HCT116 (cell line): ENCODE data around the gene USP32. TPM values are rescaled to one million over a fixed set of nuclear protein-coding genes. Genes with fewer than 3 reads are reported as not detected.

ENCODE experiments used
- ATAC-seq: fragments of 200-7000 bp; cut with Tn5 transposase; 2 replicates; pipeline ENCODE4 v1.9.1; 2020; ENCODE audit warnings: mild to moderate bottlenecking, moderate library complexity
- BruUV-seq: library from RNA; stranded (reverse); fragments of 400-500 nt; replicated peaks from 2 replicates; lab custom pipeline; 2021; lab: Mats Ljungman, UMichigan
- CTCF ChIA-PET: fragments of 300-600 bp; sonication (Branson Sonifier 250); formaldehyde crosslinking; loops from one replicate; lab custom pipeline; 2021; ENCODE audit warnings: antibody characterized with exemption; lab: Charles Lee
- POLR2A ChIA-PET: fragments of 300-600, 350-600 bp; sonication (Branson Sonifier 250); formaldehyde crosslinking; loops from one replicate; lab custom pipeline; 2021; ENCODE audit warnings: antibody characterized with exemption; lab: Charles Lee
- RAD21 ChIA-PET, 2 experiments: fragments of 300-600 bp; sonication (Branson Sonifier 250); formaldehyde crosslinking; loops; one replicate each; lab custom pipeline; 2023; ENCODE audit warnings: low total read pairs in 2 of 2; ENCODE audit not compliant: uncharacterized antibody in 2 of 2, unreplicated experiment in 2 of 2, low non-redundant PET in 1 of 2; lab: Charles Lee
- DNase-seq: peaks from one replicate; pipeline ENCODE4 v3.0.0-alpha.2; 2010; ENCODE audit warnings: low read depth, low spot score
- H2AFZ ChIP-seq: fragments of 200-600 bp; shearing (Covaris generic), sonication (generic); 2 replicates; pipeline ENCODE4 v1.6.1; 2017; ENCODE audit warnings: low read depth, mixed run types, mixed read lengths, antibody characterized with exemption, low read length; ENCODE audit not compliant: poor library complexity, severe bottlenecking
- H3K27ac ChIP-seq: 2 replicates; pipeline ENCODE4 v1.5.1; 2012; ENCODE audit warnings: low read depth, low read length
- H3K27me3 ChIP-seq: fragments of 200-600 bp; sonication (generic); 2 replicates; pipeline ENCODE4 v1.6.1; 2016; ENCODE audit warnings: mixed run types, low read length, mixed read lengths; ENCODE audit not compliant: insufficient read depth
- H3K36me3 ChIP-seq, 2 experiments: fragments of 200-500 bp in 1 of 2; fragments of 200-600 bp in 1 of 2; sonication (Bioruptor generic) in 1 of 2; sonication (generic) in 1 of 2; 2 replicates each; pipeline versions ENCODE4 v1.5.1 to v1.6.1; 2014 to 2016; ENCODE audit warnings: low read length in 2 of 2, inconsistent platforms in 1 of 2, mixed read lengths in 1 of 2, mixed run types in 1 of 2; ENCODE audit not compliant: insufficient read depth in 2 of 2, control insufficient read depth in 1 of 2
- H3K4me1 ChIP-seq, 2 experiments: fragments of 200-600 bp in 1 of 2; sonication (generic) in 1 of 2; 2 replicates each; pipeline versions ENCODE4 v1.5.1 to v1.6.1; 2012 to 2017; ENCODE audit warnings: low read length in 2 of 2, inconsistent platforms in 1 of 2, mild to moderate bottlenecking in 1 of 2, mixed read lengths in 1 of 2, mixed run types in 1 of 2, moderate library complexity in 1 of 2; ENCODE audit not compliant: insufficient read depth in 2 of 2, control insufficient read depth in 1 of 2
- H3K4me2 ChIP-seq: fragments of 200-600 bp; sonication (generic); 2 replicates; pipeline ENCODE4 v1.6.1; 2017; ENCODE audit warnings: mixed run types, low read length, mixed read lengths
- H3K4me3 ChIP-seq, 2 experiments: fragments of 200-600 bp in 1 of 2; sonication (generic) in 1 of 2; replicated peaks in 1 of 2; 2 replicates each; pipeline ENCODE4 v1.5.1; 2011 to 2016; ENCODE audit warnings: low read length in 2 of 2, control low read depth in 1 of 2, low read depth in 1 of 2, mild to moderate bottlenecking in 1 of 2, mixed read lengths in 1 of 2, mixed run types in 1 of 2
- H3K79me2 ChIP-seq: fragments of 200-600 bp; sonication (generic); 2 replicates; pipeline ENCODE4 v1.6.1; 2017; ENCODE audit warnings: mild to moderate bottlenecking, mixed run types, low read length, moderate library complexity, mixed read lengths; ENCODE audit not compliant: insufficient read depth
- H3K9ac ChIP-seq: fragments of 200-600 bp; sonication (generic); 2 replicates; pipeline ENCODE4 v1.6.1; 2016; ENCODE audit warnings: low read length, mixed read lengths
- H3K9me2 ChIP-seq: fragments of 200-600 bp; sonication (generic), shearing (Covaris generic); 2 replicates; pipeline ENCODE4 v1.6.1; 2017; ENCODE audit warnings: mixed run types, mild to moderate bottlenecking, moderate library complexity; ENCODE audit not compliant: insufficient read depth
- H3K9me3 ChIP-seq, 2 experiments: fragments of 200-500 bp in 1 of 2; fragments of 200-600 bp in 1 of 2; sonication (Bioruptor generic) in 1 of 2; sonication (generic) in 1 of 2; 2 replicates each; pipeline ENCODE4 v1.6.1; 2014 to 2017; ENCODE audit warnings: low read length in 2 of 2, mixed read lengths in 2 of 2, inconsistent platforms in 1 of 2, low read depth in 1 of 2, mild to moderate bottlenecking in 1 of 2, mixed run types in 1 of 2, moderate library complexity in 1 of 2; ENCODE audit not compliant: control insufficient read depth in 1 of 2, insufficient read depth in 1 of 2
- H4K20me1 ChIP-seq: fragments of 200-600 bp; sonication (generic), shearing (Covaris generic); 2 replicates; pipeline ENCODE4 v1.6.1; 2017; ENCODE audit warnings: mixed run types, mild to moderate bottlenecking, moderate library complexity; ENCODE audit not compliant: insufficient read depth
- ATF3 ChIP-seq: IDR thresholded peaks from 2 replicates; pipeline ENCODE4 v1.6.1; 2012
- CBX3 ChIP-seq: IDR thresholded peaks from 2 replicates; pipeline ENCODE4 v1.6.1; 2012; ENCODE audit warnings: low read depth
- CEBPB ChIP-seq: IDR thresholded peaks from 2 replicates; pipeline ENCODE4 v1.6.1; 2012; ENCODE audit warnings: low read depth
- EGR1 ChIP-seq: IDR thresholded peaks from 2 replicates; pipeline ENCODE4 v1.6.1; 2012; ENCODE audit warnings: low read depth
- EZH2 ChIP-seq: fragments of 200-600 bp; sonication (generic); IDR thresholded peaks from 2 replicates; pipeline ENCODE4 v1.6.1; 2017; ENCODE audit warnings: antibody characterized with exemption, mixed run types
- FOSL1 ChIP-seq: IDR thresholded peaks from 2 replicates; pipeline ENCODE4 v1.6.1; 2012; ENCODE audit warnings: low read depth
- JUND ChIP-seq: IDR thresholded peaks from 2 replicates; pipeline ENCODE4 v1.6.1; 2012
- MAX ChIP-seq: IDR thresholded peaks from 2 replicates; pipeline ENCODE4 v1.6.1; 2012
- POLR2A ChIP-seq: IDR thresholded peaks from 2 replicates; pipeline ENCODE4 v1.7.0; 2011; ENCODE audit warnings: borderline replicate concordance; ENCODE audit not compliant: insufficient read depth, insufficient read length; ENCODE audit errors: extremely low read depth
- POLR2AphosphoS5 ChIP-seq: IDR thresholded peaks from 2 replicates; pipeline ENCODE4 v1.6.1; 2011; ENCODE audit warnings: mild to moderate bottlenecking, low read depth, low read length, moderate library complexity
- RAD21 ChIP-seq: IDR thresholded peaks from 2 replicates; pipeline ENCODE4 v1.6.1; 2012; ENCODE audit warnings: low read depth, mild to moderate bottlenecking
- SIN3A ChIP-seq: IDR thresholded peaks from 2 replicates; pipeline ENCODE4 v1.6.1; 2012; ENCODE audit warnings: low read depth
- SP1 ChIP-seq: IDR thresholded peaks from 2 replicates; pipeline ENCODE4 v1.6.1; 2012; ENCODE audit warnings: low read depth
- SRF ChIP-seq: IDR thresholded peaks from 2 replicates; pipeline ENCODE4 v1.6.1; 2012; ENCODE audit warnings: low read depth
- TCF7L2 ChIP-seq: IDR thresholded peaks from 2 replicates; pipeline ENCODE4 v1.7.0; 2011; ENCODE audit warnings: borderline replicate concordance, inconsistent platforms; ENCODE audit not compliant: insufficient read depth, insufficient read length; ENCODE audit errors: extremely low read depth
- YY1 ChIP-seq: IDR thresholded peaks from 2 replicates; pipeline ENCODE4 v1.6.1; 2011; ENCODE audit warnings: low read length, low read depth, moderate library complexity, mild to moderate bottlenecking; ENCODE audit not compliant: insufficient replicate concordance; ENCODE audit errors: extremely low read depth
- ZNF274 ChIP-seq: fragments of 200-500 bp; sonication (Bioruptor generic); IDR thresholded peaks from 2 replicates; pipeline ENCODE4 v1.6.1; 2014; ENCODE audit warnings: mild to moderate bottlenecking, low read depth, low read length, inconsistent platforms
- intact Hi-C: fragments of 100-400 bp; cut with micrococcal nuclease; formaldehyde crosslinking; loops from 2 replicates; pipeline ENCODE4 v1.10.0; 2022
- total RNA-seq: library from RNA; stranded (reverse); gene quantifications from one replicate; pipeline ENCODE4 v1.2.1, GENCODE V29; 2021; ENCODE audit not compliant: unreplicated experiment
- TF ChIP-seq, protein P1 (sequence below): IDR thresholded peaks from 2 replicates; pipeline ENCODE4 v1.6.1; 2012; ENCODE audit warnings: low read depth
- TF ChIP-seq, protein P2 (sequence below), 3 experiments: fragments of 200-600 bp in 1 of 3; sonication (generic) in 1 of 3; IDR thresholded peaks in 2 of 3; conservative IDR thresholded peaks in 1 of 3; 2 replicates each; pipeline ENCODE4 v1.5.1; 2012 to 2017; ENCODE audit warnings: low read depth in 2 of 3, low read length in 2 of 3, antibody characterized with exemption in 1 of 3, borderline replicate concordance in 1 of 3, control low read depth in 1 of 3, mild to moderate bottlenecking in 1 of 3, mixed read lengths in 1 of 3, mixed run types in 1 of 3, moderate library complexity in 1 of 3; ENCODE audit not compliant: insufficient read depth in 1 of 3

USP32 gene
- total RNA-seq, 1 experiment from 2014 or later = 67.0 TPM

GRCh38 chr17:60352071-60352470 is 39.9 kb downstream of the USP32 start (continued):
- TF ChIP-seq MAX = no peak
- TF ChIP-seq SIN3A = no peak
- TF ChIP-seq CBX3 = no peak
- no peak for TF ChIP-seq JUND

DNA sequence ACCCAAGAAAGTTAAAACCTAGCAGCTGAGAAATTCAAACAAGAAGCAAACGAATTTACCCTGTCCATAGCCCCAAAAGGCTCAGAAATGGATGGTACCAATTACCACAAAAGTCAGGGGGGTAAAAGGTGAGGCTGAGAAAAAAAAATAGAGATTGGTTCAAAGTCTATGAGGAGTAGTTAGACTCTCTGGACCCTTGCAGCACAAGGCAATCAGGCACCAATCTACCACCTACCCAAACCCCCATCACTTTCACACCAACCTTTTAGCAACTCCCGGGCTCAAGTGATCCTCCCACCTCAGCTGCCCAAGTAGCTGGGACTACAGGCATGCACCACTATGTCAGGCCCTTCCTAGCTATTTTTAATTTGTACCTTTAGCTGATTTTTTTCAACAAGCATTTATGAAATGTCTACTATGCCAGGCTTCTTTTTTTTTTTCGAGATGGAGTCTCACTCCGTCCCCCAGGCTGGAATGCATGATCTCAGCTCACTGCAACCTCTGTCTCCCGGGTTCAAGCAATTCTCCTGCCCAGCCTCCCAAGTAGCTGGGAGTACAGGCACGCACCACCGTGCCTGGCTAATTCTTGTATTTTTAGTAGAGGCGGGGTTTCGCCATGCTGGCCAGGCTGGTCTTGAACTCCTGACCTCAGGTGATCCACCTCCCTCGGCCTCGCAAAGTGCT is 40.8 kb downstream of the USP32 start:
- Histone ChIP-seq H4K20me1 (no peaks in the 10 kb centered on the region), H3K9ac (no peak overlapping the region), H3K4me1 (no peaks in the 10 kb centered on the region), H3K27me3 (no peaks in the 10 kb centered on the region), H3K27ac (no peak overlapping the region), H3K4me2 (no peak overlapping the region), H3K36me3 (no peaks in the 10 kb centered on the region), H2AFZ (no peak overlapping the region), H3K9me3 (no peaks in the 10 kb centered on the region), H3K4me3 (no peak overlapping the region), H3K79me2 (peaks cover 20% of the 10 kb centered on the region), H3K9me2 (no peaks in the 10 kb centered on the region)
- intact Hi-C loops = no loop called here
- ATAC-seq = no peak
- DNase-seq = no peak
- TF ChIP-seq RAD21 (no peak), SIN3A (no peak), POLR2AphosphoS5 (no peak), SP1 (no peak), ZNF274 (no peak), MAX (no peak), TCF7L2 (no peak), YY1 (no peak), JUND (no peak), EZH2 (no peak), CEBPB (no peak), ATF3 (no peak), FOSL1 (no peak), EGR1 (no peak), CBX3 (no peak), POLR2A (no peak), SRF (no peak)
- TF ChIP-seq, protein P1, sequence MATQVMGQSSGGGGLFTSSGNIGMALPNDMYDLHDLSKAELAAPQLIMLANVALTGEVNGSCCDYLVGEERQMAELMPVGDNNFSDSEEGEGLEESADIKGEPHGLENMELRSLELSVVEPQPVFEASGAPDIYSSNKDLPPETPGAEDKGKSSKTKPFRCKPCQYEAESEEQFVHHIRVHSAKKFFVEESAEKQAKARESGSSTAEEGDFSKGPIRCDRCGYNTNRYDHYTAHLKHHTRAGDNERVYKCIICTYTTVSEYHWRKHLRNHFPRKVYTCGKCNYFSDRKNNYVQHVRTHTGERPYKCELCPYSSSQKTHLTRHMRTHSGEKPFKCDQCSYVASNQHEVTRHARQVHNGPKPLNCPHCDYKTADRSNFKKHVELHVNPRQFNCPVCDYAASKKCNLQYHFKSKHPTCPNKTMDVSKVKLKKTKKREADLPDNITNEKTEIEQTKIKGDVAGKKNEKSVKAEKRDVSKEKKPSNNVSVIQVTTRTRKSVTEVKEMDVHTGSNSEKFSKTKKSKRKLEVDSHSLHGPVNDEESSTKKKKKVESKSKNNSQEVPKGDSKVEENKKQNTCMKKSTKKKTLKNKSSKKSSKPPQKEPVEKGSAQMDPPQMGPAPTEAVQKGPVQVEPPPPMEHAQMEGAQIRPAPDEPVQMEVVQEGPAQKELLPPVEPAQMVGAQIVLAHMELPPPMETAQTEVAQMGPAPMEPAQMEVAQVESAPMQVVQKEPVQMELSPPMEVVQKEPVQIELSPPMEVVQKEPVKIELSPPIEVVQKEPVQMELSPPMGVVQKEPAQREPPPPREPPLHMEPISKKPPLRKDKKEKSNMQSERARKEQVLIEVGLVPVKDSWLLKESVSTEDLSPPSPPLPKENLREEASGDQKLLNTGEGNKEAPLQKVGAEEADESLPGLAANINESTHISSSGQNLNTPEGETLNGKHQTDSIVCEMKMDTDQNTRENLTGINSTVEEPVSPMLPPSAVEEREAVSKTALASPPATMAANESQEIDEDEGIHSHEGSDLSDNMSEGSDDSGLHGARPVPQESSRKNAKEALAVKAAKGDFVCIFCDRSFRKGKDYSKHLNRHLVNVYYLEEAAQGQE = no peak
- TF ChIP-seq, protein P2, sequence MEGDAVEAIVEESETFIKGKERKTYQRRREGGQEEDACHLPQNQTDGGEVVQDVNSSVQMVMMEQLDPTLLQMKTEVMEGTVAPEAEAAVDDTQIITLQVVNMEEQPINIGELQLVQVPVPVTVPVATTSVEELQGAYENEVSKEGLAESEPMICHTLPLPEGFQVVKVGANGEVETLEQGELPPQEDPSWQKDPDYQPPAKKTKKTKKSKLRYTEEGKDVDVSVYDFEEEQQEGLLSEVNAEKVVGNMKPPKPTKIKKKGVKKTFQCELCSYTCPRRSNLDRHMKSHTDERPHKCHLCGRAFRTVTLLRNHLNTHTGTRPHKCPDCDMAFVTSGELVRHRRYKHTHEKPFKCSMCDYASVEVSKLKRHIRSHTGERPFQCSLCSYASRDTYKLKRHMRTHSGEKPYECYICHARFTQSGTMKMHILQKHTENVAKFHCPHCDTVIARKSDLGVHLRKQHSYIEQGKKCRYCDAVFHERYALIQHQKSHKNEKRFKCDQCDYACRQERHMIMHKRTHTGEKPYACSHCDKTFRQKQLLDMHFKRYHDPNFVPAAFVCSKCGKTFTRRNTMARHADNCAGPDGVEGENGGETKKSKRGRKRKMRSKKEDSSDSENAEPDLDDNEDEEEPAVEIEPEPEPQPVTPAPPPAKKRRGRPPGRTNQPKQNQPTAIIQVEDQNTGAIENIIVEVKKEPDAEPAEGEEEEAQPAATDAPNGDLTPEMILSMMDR (IDR thresholded peaks at IDR 0.05 in 2 of 3, conservative IDR thresholded peaks at IDR 0.05 in 1 of 3; ENCODE audit: borderline replicate concordance in 1 of 3, insufficient read depth in 1 of 3, low read depth in 2 of 3, low read length in 2 of 3) = no peak
- BruUV-seq = no TSS peak
- ChIA-PET POLR2A (no interaction called here), RAD21 (no interaction called here), CTCF (interaction anchor here (0.6 kb wide), 1 partner anchor 41 kb away, joined by 3 read pairs; the partner anchor contains the start of gene USP32)
